Activated CD4-positive, alpha-beta T cell treated with anti-CD3 and anti-CD28 coated beads, Interleukin-2, Interleukin-4, amounts not matched to agents 100 ng/mL and 50 ng/mL, durations not matched to agents 16 hours and 8 hours (primary cell): ENCODE measurements around the gene ABHD2.

Experiments
- DNase-seq: peaks from one replicate; pipeline ENCODE4 v3.0.0-alpha.2; 2020; ENCODE audit warnings: low spot score

ABHD2 gene

GRCh38 chr15:89098281-89098680 lies 10.0 kb downstream of the ABHD2 start:
- no peak for DNase-seq

- no peak for DNase-seq
These were observed 11.7 kb downstream of the ABHD2 start for GRCh38 chr15:89099968-89100367.

- no peak for DNase-seq
These were observed 13.3 kb downstream of the ABHD2 start for GRCh38 chr15:89101302-89102193.

- DNase-seq = no peak
These were observed 15.4 kb downstream of the ABHD2 start for GRCh38 chr15:89103481-89104171.

GRCh38 chr15:89104172-89104564 lies 15.9 kb downstream of the ABHD2 start:
- no peak for DNase-seq

GRCh38 chr15:89105147-89105546 lies 16.9 kb downstream of the ABHD2 start:
- DNase-seq = no peak

- no peak for DNase-seq
These were observed 17.9 kb downstream of the ABHD2 start for GRCh38 chr15:89106200-89106599.

- DNase-seq = no peak
These were observed 19.7 kb downstream of the ABHD2 start for GRCh38 chr15:89107984-89108383.

- DNase-seq = no peak
These were observed 20.6 kb downstream of the ABHD2 start for GRCh38 chr15:89108835-89109234.

- DNase-seq = no peak
These were observed 21.0 kb downstream of the ABHD2 start for GRCh38 chr15:89109238-89109637.

GRCh38 chr15:89110060-89110459 lies 21.8 kb downstream of the ABHD2 start:
- no peak for DNase-seq

GRCh38 chr15:89111352-89111751 lies 23.1 kb downstream of the ABHD2 start:
- DNase-seq = no peak

- DNase-seq = no peak
These were observed 23.7 kb downstream of the ABHD2 start for GRCh38 chr15:89111961-89112340.

GRCh38 chr15:89112341-89112971 lies 24.2 kb downstream of the ABHD2 start:
- DNase-seq = no peak

- no peak for DNase-seq
These were observed 25.2 kb downstream of the ABHD2 start for GRCh38 chr15:89113296-89114024.

GRCh38 chr15:89114990-89115389 lies 26.7 kb downstream of the ABHD2 start:
- no peak for DNase-seq

- DNase-seq = no peak
These were observed 27.3 kb downstream of the ABHD2 start for GRCh38 chr15:89115547-89115946.

GRCh38 chr15:89116404-89116803 lies 28.1 kb downstream of the ABHD2 start:
- DNase-seq = no peak

- DNase-seq = no peak
These were observed 29.5 kb downstream of the ABHD2 start for GRCh38 chr15:89117790-89118189.

GRCh38 chr15:89118481-89118989 lies 30.3 kb downstream of the ABHD2 start:
- no peak for DNase-seq

- DNase-seq = no peak
These were observed 31.5 kb downstream of the ABHD2 start for GRCh38 chr15:89119489-89120478.
